Activated CD4-positive, alpha-beta T cell treated with anti-CD3 and anti-CD28 coated beads for 1 hour (primary cell): Measurements from ENCODE around the gene KDM2B.
A peak's percentile ranks its signal among the peaks of the same experiment; 100 is the strongest.
"Not testable (repeated sequence)": the region's sequence is repeated elsewhere in the genome, so short reads cannot be mapped to it uniquely, and the experiment has no call there.

Experiments
- DNase-seq: peaks from one replicate; pipeline ENCODE4 v3.0.0-alpha.2; 2020

Gene KDM2B

GRCh38 chr12:121495746-121496145, 85.1 kb downstream of the KDM2B start:
- DNase-seq, result no peak

GRCh38 chr12:121494093-121494787, 86.6 kb downstream of the KDM2B start:
- DNase-seq, result peak; percentile 34

GRCh38 chr12:121490401-121491281, 90.2 kb downstream of the KDM2B start:
- DNase-seq, result no peak

- no peak for DNase-seq
These were observed 90.9 kb downstream of the KDM2B start for GRCh38 chr12:121489874-121490273.

GRCh38 chr12:121484967-121485366, 95.9 kb downstream of the KDM2B start:
- no peak for DNase-seq

GRCh38 chr12:121484564-121484963, 96.3 kb downstream of the KDM2B start:
- DNase-seq, result not testable (repeated sequence)

GRCh38 chr12:121483949-121484348, 96.9 kb downstream of the KDM2B start:
- no peak for DNase-seq

- DNase-seq, result no peak
These were observed 104.3 kb downstream of the KDM2B start for GRCh38 chr12:121476477-121476876.

- DNase-seq, result no peak
These were observed 105.5 kb downstream of the KDM2B start for GRCh38 chr12:121475279-121475678.

- DNase-seq, result no peak
These were observed 108.5 kb downstream of the KDM2B start for GRCh38 chr12:121472150-121472905.

- no peak for DNase-seq
These were observed 110.1 kb downstream of the KDM2B start for GRCh38 chr12:121470751-121471150.

GRCh38 chr12:121468499-121468801, 112.4 kb downstream of the KDM2B start:
- no peak for DNase-seq

- no peak for DNase-seq
These were observed 113.0 kb downstream of the KDM2B start for GRCh38 chr12:121467638-121468498.

GRCh38 chr12:121466794-121467637, 113.8 kb downstream of the KDM2B start:
- peak; percentile 83 for DNase-seq

- DNase-seq, result peak; percentile 15
These were observed 114.7 kb downstream of the KDM2B start for GRCh38 chr12:121465921-121466793.

- no peak for DNase-seq
These were observed 116.5 kb downstream of the KDM2B start for GRCh38 chr12:121464331-121464730.

GRCh38 chr12:121461048-121461447, 119.8 kb downstream of the KDM2B start:
- no peak for DNase-seq

GRCh38 chr12:121456551-121456950, 124.3 kb downstream of the KDM2B start:
- DNase-seq, result no peak

GRCh38 chr12:121455766-121456420, 124.9 kb downstream of the KDM2B start:
- DNase-seq, result no peak

- DNase-seq, result no peak
These were observed 125.9 kb downstream of the KDM2B start for GRCh38 chr12:121454921-121455320.
